GM21576 (cell line): ENCODE data around the gene TCAP.
A peak's percentile ranks its signal among the peaks of the same experiment; 100 is the strongest.

Source experiments
- ATAC-seq: cut with Tn5 transposase; IDR thresholded peaks from one replicate; pipeline ENCODE4 v1.9.1; 2021; ENCODE audit warnings: mild to moderate bottlenecking, moderate library complexity; ENCODE audit not compliant: unreplicated experiment

Gene TCAP, protein sequence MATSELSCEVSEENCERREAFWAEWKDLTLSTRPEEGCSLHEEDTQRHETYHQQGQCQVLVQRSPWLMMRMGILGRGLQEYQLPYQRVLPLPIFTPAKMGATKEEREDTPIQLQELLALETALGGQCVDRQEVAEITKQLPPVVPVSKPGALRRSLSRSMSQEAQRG

GRCh38 chr17:39664581-39665561 is at the start of gene TCAP:
Gene TCAP, plus strand, starts transcription at chr17:39665349. Its CDS starts 11 bp downstream, at chr17:39665360.
- ATAC-seq = no peak

- no peak for ATAC-seq
Measured at GRCh38 chr17:39615434-39615833, 49.7 kb upstream of the TCAP start.

GRCh38 chr17:39617100-39617445 is 48.1 kb upstream of the TCAP start:
- no peak for ATAC-seq

DNA sequence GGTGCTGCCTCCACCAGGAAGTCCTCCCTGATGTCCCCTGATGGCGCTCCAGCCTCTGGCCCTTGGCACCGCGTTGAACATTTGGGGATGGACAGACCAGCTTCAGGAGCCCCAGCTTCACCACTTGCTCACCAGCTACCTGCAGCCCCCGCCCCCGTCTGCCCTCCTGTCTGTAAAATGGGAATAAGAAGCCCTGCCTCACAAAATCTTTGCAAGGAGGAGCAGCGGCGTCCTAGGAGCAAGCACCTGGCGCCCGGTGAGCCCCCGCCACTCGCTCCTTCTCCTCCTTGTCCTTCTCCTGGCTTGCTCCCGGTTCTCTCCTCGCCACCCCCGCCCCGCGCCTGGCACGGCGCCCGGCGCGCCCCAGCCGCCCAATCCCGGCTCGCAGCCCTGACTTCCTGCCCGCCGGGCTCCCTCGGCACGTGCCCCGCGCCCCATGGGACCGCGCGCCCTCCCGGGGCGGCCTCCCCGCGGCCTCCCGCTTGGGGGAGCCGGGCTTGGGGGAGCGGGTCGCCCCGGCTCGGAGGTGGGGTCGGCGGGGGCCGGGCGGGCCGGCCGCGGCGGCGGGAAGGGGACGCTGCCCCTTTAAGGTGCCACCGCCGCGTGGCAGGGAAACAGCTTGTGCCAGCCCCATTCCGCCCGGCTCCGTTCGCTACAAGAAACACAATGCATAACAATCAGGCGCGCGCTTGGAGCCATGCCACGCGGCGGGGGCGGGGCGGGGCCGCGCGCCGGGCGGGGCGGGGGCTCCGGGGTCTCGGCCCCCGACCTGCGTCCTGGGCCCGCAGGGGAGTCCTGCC is 47.5 kb upstream of the TCAP start:
- no peak for ATAC-seq

GRCh38 chr17:39618246-39618913 is 46.8 kb upstream of the TCAP start:
- no peak for ATAC-seq

DNA sequence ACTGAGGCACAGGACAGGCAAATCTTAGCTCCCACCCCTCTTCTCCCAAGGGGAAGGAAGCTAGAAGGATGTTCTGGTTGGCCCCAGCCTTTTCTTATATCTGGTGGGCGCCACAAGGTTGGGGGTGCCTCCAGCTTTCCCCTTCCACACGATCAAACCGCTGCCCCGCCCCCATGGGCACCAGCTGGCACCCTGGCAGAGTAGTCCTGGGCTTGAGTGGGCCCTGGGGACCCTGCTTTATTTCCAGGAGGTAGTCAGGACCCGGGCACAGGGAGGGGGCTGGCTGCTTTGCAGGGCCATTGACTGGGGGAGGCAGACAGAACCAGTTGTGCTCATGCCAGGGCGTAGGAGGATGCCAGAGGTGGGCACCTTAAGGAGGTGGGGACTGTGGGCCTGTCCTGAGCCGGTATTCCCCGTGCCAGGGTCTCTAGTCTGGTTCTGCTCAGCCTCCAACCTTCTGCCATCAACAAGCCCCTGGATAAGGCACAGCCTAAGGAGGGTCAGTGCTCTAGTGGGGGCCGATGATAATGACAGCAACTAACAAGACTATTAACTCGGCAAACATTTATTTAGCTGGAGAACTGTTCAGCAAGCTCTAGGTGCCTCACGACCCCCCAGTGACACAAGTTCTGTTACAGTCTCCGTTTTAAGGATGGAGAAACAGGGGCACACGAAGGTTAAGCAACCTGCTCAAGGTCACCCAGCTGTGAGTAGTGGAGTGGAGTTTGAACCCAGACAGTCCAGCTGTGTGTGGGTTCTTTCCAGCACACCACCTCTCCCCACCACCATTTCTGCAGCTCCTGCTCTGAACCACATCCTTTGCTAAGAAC is 46.0 kb upstream of the TCAP start:
- no peak for ATAC-seq

DNA sequence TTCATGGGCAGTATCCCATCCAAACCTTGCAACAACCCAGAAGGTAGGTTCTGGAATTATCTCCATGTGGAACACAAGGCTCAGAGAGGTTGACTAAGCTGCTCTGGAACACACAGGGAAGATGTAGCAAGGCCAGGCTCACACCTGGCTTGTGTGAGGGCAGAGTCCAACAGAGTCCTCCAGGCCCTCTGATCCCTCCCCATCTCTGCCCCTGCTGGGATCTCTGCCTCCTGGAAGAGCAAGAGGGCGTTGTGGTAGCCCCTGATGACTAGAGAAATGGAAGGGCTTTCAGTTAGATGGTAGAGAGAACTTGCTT is 45.4 kb upstream of the TCAP start:
- no peak for ATAC-seq

- peak; percentile 61 for ATAC-seq
Measured at GRCh38 chr17:39621523-39622379, 43.4 kb upstream of the TCAP start.

DNA sequence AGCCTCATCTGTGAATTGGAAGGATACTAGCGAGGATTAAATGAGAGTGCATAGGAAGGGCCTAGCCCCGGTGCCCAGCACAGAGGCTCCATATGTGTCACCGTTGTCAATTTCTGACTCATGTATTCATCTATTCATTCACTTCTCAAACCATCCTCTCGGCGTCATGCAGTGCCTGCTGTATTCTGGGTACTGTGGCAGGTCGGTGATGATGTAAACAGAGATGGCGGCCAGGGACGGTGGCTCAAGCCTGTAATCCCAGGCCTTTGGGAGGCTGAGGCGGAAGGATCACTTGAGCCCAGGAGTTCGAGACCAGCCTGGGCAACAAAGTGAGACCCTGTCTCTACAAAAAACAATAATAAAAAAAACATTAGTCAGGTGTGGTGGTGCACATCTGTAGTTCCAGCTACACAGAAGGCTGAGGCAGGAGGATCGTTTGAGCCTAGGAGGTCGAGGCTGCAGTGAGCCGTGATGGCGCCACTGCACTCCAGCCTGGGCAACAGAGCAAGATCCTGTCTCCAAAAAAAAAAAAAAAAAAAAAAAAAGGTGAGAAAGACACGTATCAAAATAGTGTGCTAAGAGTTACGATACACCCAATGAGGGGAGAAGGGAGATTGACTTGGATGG is 42.7 kb upstream of the TCAP start:
- peak; percentile 19 for ATAC-seq

DNA sequence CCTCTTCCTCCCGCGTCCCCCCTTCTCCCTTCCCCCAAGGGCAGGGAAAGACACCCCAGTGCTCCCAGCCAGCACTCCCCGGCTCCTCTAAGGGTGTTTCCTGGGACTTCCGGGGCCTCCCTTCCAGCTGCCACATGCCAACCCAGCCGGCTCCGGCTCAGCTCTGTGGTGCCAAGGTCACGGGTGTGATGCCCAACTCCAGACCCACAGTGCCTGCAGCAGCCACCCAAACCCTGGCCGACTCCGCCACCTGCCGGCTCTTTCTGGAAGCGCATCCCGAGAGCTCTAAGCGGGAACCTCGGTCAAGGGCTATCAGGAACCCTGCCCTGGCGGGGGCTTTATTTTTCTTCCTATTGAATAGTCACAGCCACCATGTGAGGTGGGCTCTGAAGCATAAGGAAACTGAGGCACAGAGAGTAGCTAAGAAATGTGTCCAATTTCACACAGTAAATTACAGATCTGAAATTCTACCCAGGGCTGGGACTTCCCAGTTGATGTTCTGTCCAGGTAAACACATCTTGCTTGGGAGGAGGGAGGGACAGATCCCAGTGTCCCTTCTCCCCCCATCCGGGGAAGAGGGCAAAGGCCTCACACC is 41.7 kb upstream of the TCAP start:
- peak; percentile 44 for ATAC-seq

DNA sequence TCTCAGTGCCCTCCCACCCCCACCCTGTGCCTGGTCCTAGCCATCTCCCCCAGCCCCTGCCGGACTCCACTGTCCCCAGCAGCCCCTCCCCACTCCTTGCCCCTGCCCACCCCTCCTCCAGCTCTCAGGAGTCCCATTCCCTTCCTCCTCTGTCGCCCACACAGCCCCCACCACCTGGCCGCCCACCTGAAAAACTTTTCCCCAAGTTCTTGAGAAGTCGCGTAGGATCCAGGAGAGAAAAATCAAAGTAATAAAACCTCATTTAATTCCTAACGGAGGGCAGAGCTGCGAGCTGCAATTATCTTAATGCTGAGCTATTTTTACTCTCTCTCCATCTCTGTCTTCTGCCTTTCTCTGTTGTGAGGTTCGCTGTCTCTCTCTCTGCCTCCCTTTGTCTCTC is 40.8 kb upstream of the TCAP start:
- ATAC-seq = no peak

GRCh38 chr17:39625198-39625785 is 39.9 kb upstream of the TCAP start:
- no peak for ATAC-seq

GRCh38 chr17:39626171-39627046 is 38.7 kb upstream of the TCAP start, which contains the start of gene PPP1R1B:
Gene PPP1R1B, plus strand, starts transcription at chr17:39626952. Its CDS starts 441 bp downstream, at chr17:39627393.
- no peak for ATAC-seq

- ATAC-seq = no peak
Measured at GRCh38 chr17:39627047-39627711, 38.0 kb upstream of the TCAP start.

DNA sequence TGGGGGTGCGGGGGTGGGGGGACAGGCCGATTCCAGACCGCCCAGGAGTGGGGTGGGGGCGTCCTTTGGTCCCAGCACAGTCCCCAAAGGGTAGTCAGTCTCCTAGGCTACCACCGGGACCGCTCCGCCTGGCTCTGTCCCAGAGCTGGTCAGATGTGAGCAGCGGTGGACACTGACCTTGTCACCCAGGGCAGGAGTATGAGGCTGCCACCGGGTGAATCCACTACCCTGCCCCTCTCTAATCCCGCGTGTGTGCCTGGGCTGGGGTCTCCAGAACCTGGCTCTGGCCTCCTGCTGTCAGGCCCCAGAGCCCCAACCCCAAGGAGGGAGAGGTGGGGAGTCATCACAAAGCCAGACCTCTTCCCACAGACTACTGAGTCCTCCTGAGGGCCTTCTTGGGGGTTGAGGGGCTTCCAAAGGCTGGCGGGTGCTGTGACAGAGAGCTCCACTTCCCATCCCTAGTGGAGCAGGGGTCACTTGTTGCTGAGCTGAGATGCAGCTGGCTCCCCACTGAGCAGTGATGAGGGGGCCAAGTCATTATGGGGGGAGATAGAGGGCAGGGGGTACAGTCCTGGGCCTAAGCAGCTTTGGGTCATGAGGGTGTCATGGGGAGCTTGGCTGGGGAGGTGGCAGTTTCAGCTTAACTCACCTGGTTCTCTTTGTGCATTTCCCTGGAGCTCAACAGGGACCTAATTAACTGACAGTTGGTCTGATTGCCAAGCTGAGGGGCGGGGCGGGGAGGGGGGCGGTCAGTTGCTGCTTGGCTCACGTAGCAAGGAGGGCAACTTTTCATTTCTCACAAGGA is 37.2 kb upstream of the TCAP start:
- ATAC-seq = no peak
